Esophagus squamous epithelium (tissue), 5 donors: ENCODE results near the gene ARMC8. TPM values are rescaled to one million over a fixed set of nuclear protein-coding genes. Genes with fewer than 3 reads are reported as not detected.
A peak's percentile ranks its signal among the peaks of the same experiment; 100 is the strongest.

Source experiments
- DNase-seq: peaks from one replicate; lab custom pipeline; 2025; lab: John Stamatoyannopoulos, UW
- H3K27ac ChIP-seq, 4 donors: fragments of 200-600 bp; sonication (generic); one replicate each; pipeline ENCODE4 v1.5.1; 2016 to 2019; ENCODE audit warnings: mild to moderate bottlenecking in 1 of 4
- H3K27me3 ChIP-seq, 4 donors: fragments of 200-600 bp; sonication (generic); 1 replicate in 3 of 4; 2 replicates in 1 of 4; pipeline versions ENCODE4 v1.5.1 to v1.6.0; 2017 to 2021; ENCODE audit warnings: antibody characterized with exemption in 1 of 4
- H3K36me3 ChIP-seq, 3 donors: fragments of 200-600 bp; sonication (generic); one replicate each; pipeline ENCODE4 v1.5.1; 2016 to 2019
- H3K4me1 ChIP-seq, 3 donors: fragments of 200-600 bp; sonication (generic); one replicate each; pipeline ENCODE4 v1.5.1; 2017 to 2019
- H3K4me3 ChIP-seq, 4 donors: fragments of 200-600 bp; sonication (generic); 1 replicate in 3 of 4; 2 replicates in 1 of 4; pipeline ENCODE4 v1.5.1; 2016 to 2019; ENCODE audit warnings: mild to moderate bottlenecking in 2 of 4, moderate library complexity in 1 of 4
- H3K9me3 ChIP-seq, 3 donors: fragments of 200-600 bp; sonication (generic); one replicate each; pipeline ENCODE4 v1.5.1; 2016 to 2019
- POLR2A ChIP-seq, 4 donors: fragments of 450-650 bp; IDR thresholded peaks; one replicate each; pipeline ENCODE4 v1.6.1; 2017; ENCODE audit warnings: antibody characterized with exemption in 4 of 4, mild to moderate bottlenecking in 4 of 4, moderate library complexity in 3 of 4
- WGBS, 2 donors: methylation state at CpG; one replicate each; pipeline ENCODE4 v1.1.5; 2018; 5-methylcytosine and 5-hydroxymethylcytosine counted together
- intact Hi-C: fragments of 100-400 bp; cut with DNase I; formaldehyde crosslinking; loops from one replicate; pipeline ENCODE4 v1.15.0; 2022
- total RNA-seq, 4 donors: library from RNA; depleted of rRNA; stranded (reverse); fragments of >200 nt; gene quantifications; one replicate each; pipeline ENCODE4 v1.1.0, GENCODE V29; 2016
- TF ChIP-seq, protein P1 (sequence below), 6 experiments: fragments of 450-650 bp in 4 of 6; fragments of 200-600 bp in 2 of 6; sonication (generic) in 2 of 6; IDR thresholded peaks; one replicate each; pipeline ENCODE4 v1.5.1; 2016 to 2019; ENCODE audit warnings: antibody characterized with exemption in 6 of 6, mild to moderate bottlenecking in 4 of 6, moderate library complexity in 4 of 6
- donor health status: DM: yes; HTN: yes; CAD: no.

The ARMC8 gene
- total RNA-seq, 4 donors from 2014 or later, result 29.7 to 59.3 (median 34.6) TPM

DNA sequence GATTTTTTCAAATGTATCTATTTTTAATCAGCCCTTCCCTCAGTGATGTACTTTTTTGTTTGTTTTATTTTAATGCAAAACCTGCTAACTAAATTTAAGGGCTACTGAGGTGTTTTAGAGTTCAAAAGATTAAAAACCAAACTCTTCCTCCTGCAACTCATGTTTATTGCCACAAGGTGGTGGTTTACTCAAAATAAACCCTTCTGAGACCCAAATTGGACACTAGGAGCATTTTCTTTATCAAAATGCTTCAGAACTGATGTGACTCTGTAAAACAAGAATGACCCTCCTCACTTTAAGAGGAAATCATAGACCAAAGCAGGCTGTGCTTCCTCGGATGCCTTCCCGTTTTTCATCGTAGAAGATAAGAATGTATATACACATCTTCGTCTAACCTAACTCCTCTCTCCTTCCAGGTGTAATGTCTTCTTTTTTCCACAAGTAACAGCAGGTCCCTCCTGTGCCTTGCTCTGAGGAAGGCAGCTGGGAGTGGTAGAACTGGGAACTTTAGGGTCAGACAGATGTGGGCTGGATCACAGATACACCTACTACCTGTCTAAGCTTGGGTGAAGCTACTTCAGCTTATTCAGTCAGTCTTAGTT lies 145.5 kb downstream of the ARMC8 start:
- TF ChIP-seq, protein P1, sequence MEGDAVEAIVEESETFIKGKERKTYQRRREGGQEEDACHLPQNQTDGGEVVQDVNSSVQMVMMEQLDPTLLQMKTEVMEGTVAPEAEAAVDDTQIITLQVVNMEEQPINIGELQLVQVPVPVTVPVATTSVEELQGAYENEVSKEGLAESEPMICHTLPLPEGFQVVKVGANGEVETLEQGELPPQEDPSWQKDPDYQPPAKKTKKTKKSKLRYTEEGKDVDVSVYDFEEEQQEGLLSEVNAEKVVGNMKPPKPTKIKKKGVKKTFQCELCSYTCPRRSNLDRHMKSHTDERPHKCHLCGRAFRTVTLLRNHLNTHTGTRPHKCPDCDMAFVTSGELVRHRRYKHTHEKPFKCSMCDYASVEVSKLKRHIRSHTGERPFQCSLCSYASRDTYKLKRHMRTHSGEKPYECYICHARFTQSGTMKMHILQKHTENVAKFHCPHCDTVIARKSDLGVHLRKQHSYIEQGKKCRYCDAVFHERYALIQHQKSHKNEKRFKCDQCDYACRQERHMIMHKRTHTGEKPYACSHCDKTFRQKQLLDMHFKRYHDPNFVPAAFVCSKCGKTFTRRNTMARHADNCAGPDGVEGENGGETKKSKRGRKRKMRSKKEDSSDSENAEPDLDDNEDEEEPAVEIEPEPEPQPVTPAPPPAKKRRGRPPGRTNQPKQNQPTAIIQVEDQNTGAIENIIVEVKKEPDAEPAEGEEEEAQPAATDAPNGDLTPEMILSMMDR (IDR thresholded peaks at IDR 0.05), result peak; percentile 40 to 64 (median 49)
- no peak for TF ChIP-seq POLR2A (IDR thresholded peaks at IDR 0.05)

DNA sequence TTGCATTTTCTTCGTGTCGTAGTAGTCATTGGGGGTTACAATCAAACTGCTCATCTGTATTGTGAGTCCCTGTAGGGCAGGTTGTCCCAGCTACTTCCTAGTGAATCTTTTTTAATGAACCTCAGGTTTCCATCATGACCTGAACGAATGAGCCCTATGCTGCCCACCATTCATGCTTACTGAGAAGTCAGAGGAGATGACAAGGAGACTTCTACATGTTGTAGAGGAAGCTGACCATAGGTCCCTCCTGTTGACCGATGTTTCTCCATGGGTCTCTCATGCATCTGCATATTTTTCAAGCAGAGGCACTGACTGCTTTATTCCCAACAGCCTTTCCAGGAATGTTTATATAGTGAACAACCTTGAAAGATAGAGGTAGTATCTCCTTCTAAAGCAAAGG lies 147.5 kb downstream of the ARMC8 start:
- DNase-seq, result no peak
- intact Hi-C loops, result no loop called here
- 77 to 79% methylated on average over 4 of the region's 4 CpGs for WGBS, 2 donors

More for the DNA sequence above, 145.5 kb downstream of the ARMC8 start:
- DNase-seq, result no peak
- Histone ChIP-seq H3K27ac (no peak overlapping the region), H3K4me1 (peaks cover 10 to 26% (median 13%) of the 10 kb centered on the region in 3 donors), H3K36me3 (no peaks in the 10 kb centered on the region), H3K27me3 (no peaks in the 10 kb centered on the region), H3K9me3 (no peaks in the 10 kb centered on the region), H3K4me3 (no peak overlapping the region)
- 26 to 30% methylated on average over 4 of the region's 4 CpGs for WGBS, 2 donors
- intact Hi-C loops, result no loop called here

DNA sequence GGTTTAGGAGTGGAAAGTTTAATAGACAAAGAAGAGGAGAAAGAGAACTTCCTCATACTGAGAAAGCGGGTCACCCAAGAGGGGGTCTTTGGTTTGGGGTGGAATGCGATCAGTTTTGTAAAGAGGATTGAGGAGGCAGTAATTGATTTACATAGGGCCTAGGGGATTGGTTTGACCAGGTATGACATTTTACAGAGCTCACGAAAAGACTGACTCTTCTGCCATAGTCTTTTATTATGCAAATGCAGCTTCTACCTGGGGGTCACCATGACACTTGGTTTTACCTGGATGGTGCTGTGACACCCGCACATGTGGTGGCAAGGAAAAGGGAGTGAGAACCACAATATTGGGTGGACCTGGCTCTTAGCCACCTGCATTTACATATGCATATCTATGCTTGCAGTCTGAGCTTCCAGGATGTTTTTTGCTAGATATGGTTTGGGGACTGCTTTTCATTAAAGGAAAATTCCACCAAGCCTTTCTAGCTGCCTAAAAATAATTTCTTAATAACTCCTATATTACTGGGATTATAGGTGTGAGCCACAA lies 149.4 kb downstream of the ARMC8 start:
- no peak for DNase-seq
- no peaks in the 10 kb centered on the region for H3K36me3 ChIP-seq
- 82 to 86% methylated on average over 4 of the region's 4 CpGs for WGBS, 2 donors
- H3K4me1 ChIP-seq, result no peaks in the 10 kb centered on the region
- intact Hi-C loops, result no loop called here
- no peaks in the 10 kb centered on the region for H3K9me3 ChIP-seq
- H3K27me3 ChIP-seq, result no peaks in the 10 kb centered on the region
- H3K4me3 ChIP-seq, result no peak overlapping the region
- TF ChIP-seq POLR2A (IDR thresholded peaks at IDR 0.05), result no peak
- TF ChIP-seq, protein P1 (IDR thresholded peaks at IDR 0.05), result no peak
- no peak overlapping the region for H3K27ac ChIP-seq

More for the DNA sequence above, 147.5 kb downstream of the ARMC8 start:
- H3K27ac ChIP-seq, result no peak overlapping the region
- peaks cover 0 to 5% (median 3%) of the 10 kb centered on the region in 3 donors for H3K4me1 ChIP-seq
- H3K27me3 ChIP-seq, result no peaks in the 10 kb centered on the region
- H3K4me3 ChIP-seq, result no peak overlapping the region
- H3K36me3 ChIP-seq, result no peaks in the 10 kb centered on the region
- H3K9me3 ChIP-seq, result no peaks in the 10 kb centered on the region
- TF ChIP-seq, protein P1 (IDR thresholded peaks at IDR 0.05), result no peak
- TF ChIP-seq POLR2A (IDR thresholded peaks at IDR 0.05), result no peak

DNA sequence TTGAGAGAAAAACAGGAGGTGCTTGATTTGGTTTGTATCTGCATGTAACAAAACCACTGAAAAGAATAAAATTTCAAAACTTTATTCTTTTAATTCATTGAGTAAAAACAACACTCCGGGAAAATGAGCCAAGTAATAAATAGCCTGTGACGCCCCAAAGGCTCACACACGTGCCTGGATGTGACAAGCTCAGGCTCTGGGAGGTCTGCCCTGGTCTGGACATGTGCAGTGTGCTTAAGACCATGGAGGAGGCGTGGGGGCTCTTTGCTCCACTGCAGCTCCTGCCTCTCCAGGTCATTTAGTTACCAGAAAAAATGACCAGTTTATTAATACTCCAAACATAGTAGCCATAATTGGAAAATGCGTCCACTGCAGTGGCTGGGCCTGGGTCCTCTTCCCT lies 151.1 kb downstream of the ARMC8 start:
- DNase-seq, result no peak
- intact Hi-C loops, result no loop called here
- TF ChIP-seq, protein P1 (IDR thresholded peaks at IDR 0.05), result no peak
- TF ChIP-seq POLR2A (IDR thresholded peaks at IDR 0.05), result no peak
- no peaks in the 10 kb centered on the region for H3K4me1 ChIP-seq
- no peak overlapping the region for H3K27ac ChIP-seq
- H3K36me3 ChIP-seq, result no peaks in the 10 kb centered on the region
- H3K27me3 ChIP-seq, result no peaks in the 10 kb centered on the region
- no peak overlapping the region for H3K4me3 ChIP-seq
- WGBS, 2 donors, result 39 to 50% methylated on average over 5 of the region's 5 CpGs
- H3K9me3 ChIP-seq, result no peaks in the 10 kb centered on the region

DNA sequence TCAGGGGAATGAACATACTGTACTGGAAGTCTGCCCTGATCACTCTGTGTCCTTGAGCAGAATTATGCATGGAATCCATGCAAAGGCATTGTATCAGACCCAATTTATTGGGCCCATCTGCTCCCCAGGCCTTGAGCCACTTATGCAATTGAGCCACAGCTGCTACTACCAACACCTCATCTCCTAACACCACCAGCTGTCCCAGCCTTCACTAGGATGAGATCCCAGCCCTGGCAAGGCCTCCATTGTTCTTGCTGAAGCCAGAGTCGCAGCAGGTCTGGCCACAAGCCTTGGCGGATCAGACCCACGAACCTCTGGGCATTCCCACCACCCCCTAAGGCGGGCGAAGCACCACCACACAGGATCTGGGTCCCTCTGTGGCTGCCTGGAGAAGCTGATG lies 151.7 kb downstream of the ARMC8 start:
- 83 to 93% methylated on average over 3 to 4 of the region's 5 CpGs for WGBS, 2 donors
- Histone ChIP-seq H3K27ac (no peak overlapping the region), H3K27me3 (no peaks in the 10 kb centered on the region), H3K4me1 (no peaks in the 10 kb centered on the region), H3K4me3 (no peak overlapping the region), H3K9me3 (no peaks in the 10 kb centered on the region), H3K36me3 (no peaks in the 10 kb centered on the region)
- intact Hi-C loops, result no loop called here
- DNase-seq, result no peak
- TF ChIP-seq POLR2A (IDR thresholded peaks at IDR 0.05), result no peak
- TF ChIP-seq, protein P1 (IDR thresholded peaks at IDR 0.05), result no peak
